Left cardiac atrium (tissue), 2 donors: ENCODE results near the gene SLC22A15. TPM values are rescaled to one million over a fixed set of nuclear protein-coding genes. Genes with fewer than 3 reads are reported as not detected.

Experiments
- total RNA-seq, 2 donors: library from RNA; stranded (reverse); fragmentation: NEBNext Ultra II Directional; extraction: Animal tissue kit (Norgen Biotek cat#: 25700); gene quantifications; one replicate each; pipeline ENCODE4 v1.2.1, GENCODE V29; 2021
- donor health status: DM: no; HTN: yes; CAD: no; lungs with severe emphysema.
- donor health status: DM: yes; HTN: yes; CAD: no.

Gene SLC22A15
- total RNA-seq, 2 donors from 2014 or later, result 7.8 to 8.3 TPM

Other genes starting within 250 kb of the SLC22A15 start
- 100 to 1,000 TPM; 603 to 715 TPM for gene CASQ2, start 207.8 kb upstream of the SLC22A15 start, total RNA-seq
- gene NHLH2, start 135.4 kb upstream of the SLC22A15 start, total RNA-seq, result not detected
- under 1 TPM in 1 of 2 donors, not detected in 1; 0.12 TPM for gene MAB21L3, start 134.9 kb downstream of the SLC22A15 start, total RNA-seq